OCI-LY7 (cell line): ENCODE data around the gene CD200. TPM values are rescaled to one million over a fixed set of nuclear protein-coding genes. Genes with fewer than 3 reads are reported as not detected.

Experiments
- BruUV-seq: library from RNA; stranded (reverse); fragments of 400-500 nt; replicated peaks from 2 replicates; lab custom pipeline; 2021; lab: Mats Ljungman, UMichigan
- CTCF ChIA-PET: fragments of 300-600 bp; sonication (Branson Sonifier 250); formaldehyde crosslinking; loops from one replicate; lab custom pipeline; 2022; ENCODE audit warnings: antibody characterized with exemption; ENCODE audit not compliant: unreplicated experiment; lab: Charles Lee
- POLR2A ChIA-PET: fragments of 300-600 bp; sonication (Branson Sonifier 250); formaldehyde crosslinking; loops from one replicate; lab custom pipeline; 2022; ENCODE audit warnings: antibody characterized with exemption; lab: Charles Lee
- DNase-seq: peaks from one replicate; pipeline ENCODE4 v3.0.0-alpha.2; 2015; ENCODE audit warnings: low spot score
- H2AFZ ChIP-seq: fragments of 200-600 bp; sonication (generic), shearing (Covaris generic); 2 replicates; pipeline ENCODE4 v1.6.1; 2014; ENCODE audit warnings: mild to moderate bottlenecking, antibody characterized with exemption, low read length, moderate library complexity
- H3K27ac ChIP-seq: fragments of 200-600 bp; sonication (generic); 2 replicates; pipeline ENCODE4 v1.5.1; 2014; ENCODE audit warnings: mixed run types, low read depth, mild to moderate bottlenecking, moderate library complexity, low read length, inconsistent platforms; ENCODE audit not compliant: poor library complexity, severe bottlenecking
- H3K36me3 ChIP-seq: fragments of 200-600 bp; sonication (generic); 2 replicates; pipeline ENCODE4 v1.6.1; 2014; ENCODE audit warnings: mild to moderate bottlenecking, antibody characterized with exemption, low read length, moderate library complexity, mixed read lengths; ENCODE audit not compliant: insufficient read depth
- H3K4me1 ChIP-seq: fragments of 200-600 bp; sonication (generic); 2 replicates; pipeline ENCODE4 v1.5.1; 2014; ENCODE audit warnings: mild to moderate bottlenecking, low read length; ENCODE audit not compliant: insufficient read depth, poor library complexity, severe bottlenecking
- H3K4me2 ChIP-seq: fragments of 200-600 bp; sonication (generic); 2 replicates; pipeline ENCODE4 v1.6.1; 2014; ENCODE audit warnings: mild to moderate bottlenecking, low read length
- H3K4me3 ChIP-seq: fragments of 200-600 bp; sonication (generic); 2 replicates; pipeline ENCODE4 v1.5.1; 2014; ENCODE audit warnings: mild to moderate bottlenecking, low read depth, low read length; ENCODE audit not compliant: poor library complexity, severe bottlenecking
- H3K79me2 ChIP-seq: fragments of 200-600 bp; sonication (generic); 2 replicates; pipeline ENCODE4 v1.6.1; 2016; ENCODE audit warnings: low read depth, mild to moderate bottlenecking, low read length, moderate library complexity, mixed read lengths; ENCODE audit not compliant: insufficient read depth
- H3K9me2 ChIP-seq: fragments of 200-600 bp; sonication (generic); 2 replicates; pipeline ENCODE4 v1.6.1; 2016; ENCODE audit warnings: mild to moderate bottlenecking, low read length, mixed read lengths; ENCODE audit not compliant: insufficient read depth
- H3K9me3 ChIP-seq: fragments of 200-600 bp; sonication (generic); 2 replicates; pipeline ENCODE4 v1.6.1; 2014; ENCODE audit warnings: mild to moderate bottlenecking, mixed run types, low read length, mixed read lengths
- H4K20me1 ChIP-seq: fragments of 200-600 bp; sonication (generic); 2 replicates; pipeline ENCODE4 v1.6.1; 2014; ENCODE audit warnings: mild to moderate bottlenecking, antibody characterized with exemption, low read length, moderate library complexity, mixed read lengths; ENCODE audit not compliant: insufficient read depth
- EZH2phosphoT487 ChIP-seq: fragments of 200-600 bp; sonication (generic); IDR thresholded peaks from 2 replicates; pipeline ENCODE4 v1.6.1; 2018; ENCODE audit warnings: low read depth, borderline replicate concordance, mild to moderate bottlenecking, mixed run types, antibody characterized with exemption, low read length, moderate library complexity, mixed read lengths
- intact Hi-C: fragments of 100-400 bp; cut with micrococcal nuclease; formaldehyde crosslinking; loops from one replicate; pipeline ENCODE4 v1.10.0; 2022; ENCODE audit not compliant: unreplicated experiment
- total RNA-seq, 2 experiments: library from RNA; depleted of rRNA in 1 of 2; stranded (reverse); fragments of >200 nt in 1 of 2; shearing (Covaris generic) in 1 of 2; gene quantifications; 2 replicates each; pipeline ENCODE4 v1.2.3, GENCODE V29; 2014 to 2022
- TF ChIP-seq, protein P1 (sequence below): fragments of 200-600 bp; sonication (generic); conservative IDR thresholded peaks from 2 replicates; pipeline ENCODE4 v1.5.1; 2014; ENCODE audit warnings: mild to moderate bottlenecking, antibody characterized with exemption, low read length, moderate library complexity, mixed read lengths

CD200 gene
- total RNA-seq, 2 experiments from 2014 or later: not detected

DNA sequence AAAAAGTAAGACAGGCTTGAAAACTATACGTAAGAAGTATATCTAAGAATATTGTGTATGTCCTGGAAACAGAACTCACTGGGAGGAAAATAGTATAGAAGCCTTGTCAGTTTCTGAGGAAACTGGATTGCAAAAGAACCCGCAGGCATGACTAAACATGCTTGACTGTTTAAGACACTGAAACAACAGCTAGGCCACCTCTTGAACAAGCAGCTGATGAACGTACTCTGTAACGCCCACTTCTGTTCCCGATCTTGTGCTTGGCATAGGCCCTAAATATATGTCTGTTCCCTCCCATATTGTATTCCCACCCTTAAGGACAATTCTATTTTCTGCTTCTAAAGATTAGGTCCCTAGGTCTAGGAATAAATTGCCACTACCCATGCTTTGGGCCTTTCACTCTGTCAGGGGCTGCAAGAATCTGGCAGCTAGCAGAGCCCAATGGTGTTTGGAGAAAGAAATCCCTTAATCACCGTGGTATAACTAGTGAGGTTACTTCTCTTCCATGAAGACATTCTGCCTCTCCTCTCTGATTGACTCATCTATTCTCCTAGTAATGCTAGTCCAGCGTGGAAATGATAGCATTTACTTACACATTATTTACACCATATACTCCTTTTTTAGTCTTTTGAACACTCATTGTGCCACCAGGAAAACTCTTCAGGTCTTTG is 46.2 kb downstream of the CD200 start:
- intact Hi-C loops: no loop called here
- CTCF ChIA-PET: no interaction called here
- no TSS peak for BruUV-seq

DNA sequence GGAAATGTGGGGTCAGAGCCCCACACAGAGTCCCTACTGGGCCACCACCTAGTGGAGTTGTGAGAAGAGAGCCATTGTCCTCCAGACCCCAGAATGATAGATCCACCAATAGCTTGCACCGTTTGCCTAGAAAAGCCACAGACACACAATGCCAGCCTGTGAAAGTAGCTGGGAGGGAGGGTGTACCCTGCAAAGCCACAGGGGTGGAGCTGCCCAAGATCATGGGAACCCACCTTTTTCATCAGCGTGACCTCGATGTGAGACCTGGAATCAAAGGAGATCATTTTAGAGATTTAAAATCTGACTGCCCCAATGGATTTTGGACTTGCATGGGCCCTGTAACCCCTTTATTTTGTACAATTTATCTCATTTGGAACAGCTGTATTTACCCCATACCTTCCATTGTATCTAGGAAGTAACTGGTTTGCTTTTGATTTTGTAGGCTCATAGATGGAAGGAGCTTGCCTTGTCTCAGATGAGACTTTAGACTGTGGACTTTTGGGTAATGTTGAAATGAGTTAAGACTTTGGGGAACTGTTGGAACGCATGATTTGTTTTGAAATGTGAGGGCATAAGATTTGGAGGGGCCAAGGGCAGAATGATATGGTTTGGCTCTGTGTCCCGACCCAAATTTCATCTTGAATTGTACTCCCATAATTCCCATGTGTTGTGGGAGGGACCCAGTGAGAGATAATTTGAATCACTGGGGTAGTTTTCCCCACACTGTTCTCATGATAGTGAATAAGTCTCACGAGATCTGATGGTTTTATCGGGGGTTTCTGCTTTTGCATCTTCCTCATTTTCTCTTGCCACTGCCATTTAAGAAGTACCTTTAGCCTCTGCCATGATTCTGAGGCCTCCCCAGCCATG is 49.0 kb downstream of the CD200 start:
- TF ChIP-seq, protein P1, sequence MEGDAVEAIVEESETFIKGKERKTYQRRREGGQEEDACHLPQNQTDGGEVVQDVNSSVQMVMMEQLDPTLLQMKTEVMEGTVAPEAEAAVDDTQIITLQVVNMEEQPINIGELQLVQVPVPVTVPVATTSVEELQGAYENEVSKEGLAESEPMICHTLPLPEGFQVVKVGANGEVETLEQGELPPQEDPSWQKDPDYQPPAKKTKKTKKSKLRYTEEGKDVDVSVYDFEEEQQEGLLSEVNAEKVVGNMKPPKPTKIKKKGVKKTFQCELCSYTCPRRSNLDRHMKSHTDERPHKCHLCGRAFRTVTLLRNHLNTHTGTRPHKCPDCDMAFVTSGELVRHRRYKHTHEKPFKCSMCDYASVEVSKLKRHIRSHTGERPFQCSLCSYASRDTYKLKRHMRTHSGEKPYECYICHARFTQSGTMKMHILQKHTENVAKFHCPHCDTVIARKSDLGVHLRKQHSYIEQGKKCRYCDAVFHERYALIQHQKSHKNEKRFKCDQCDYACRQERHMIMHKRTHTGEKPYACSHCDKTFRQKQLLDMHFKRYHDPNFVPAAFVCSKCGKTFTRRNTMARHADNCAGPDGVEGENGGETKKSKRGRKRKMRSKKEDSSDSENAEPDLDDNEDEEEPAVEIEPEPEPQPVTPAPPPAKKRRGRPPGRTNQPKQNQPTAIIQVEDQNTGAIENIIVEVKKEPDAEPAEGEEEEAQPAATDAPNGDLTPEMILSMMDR: no peak
- TF ChIP-seq EZH2phosphoT487: no peak
- Histone ChIP-seq H3K4me1 (no peaks in the 10 kb centered on the region), H3K9me2 (no peaks in the 10 kb centered on the region), H3K79me2 (no peaks in the 10 kb centered on the region), H3K4me3 (no peak overlapping the region), H3K9me3 (peaks cover 6% of the 10 kb centered on the region; the same call in 1 of the 2 replicates), H2AFZ (no peak overlapping the region), H3K36me3 (no peaks in the 10 kb centered on the region), H3K27ac (no peak overlapping the region), H3K4me2 (no peak overlapping the region), H4K20me1 (no peaks in the 10 kb centered on the region)
- DNase-seq: no peak
- intact Hi-C loops: no loop called here
- CTCF ChIA-PET: no interaction called here
- BruUV-seq: no TSS peak
- POLR2A ChIA-PET: interaction anchor here (0.6 kb wide), 1 partner anchor 18 kb away, joined by 4 read pairs; no protein-coding TSS in a partner anchor

More for the DNA sequence above, 46.2 kb downstream of the CD200 start:
- Histone ChIP-seq H4K20me1 (no peaks in the 10 kb centered on the region), H2AFZ (no peak overlapping the region), H3K36me3 (no peaks in the 10 kb centered on the region), H3K79me2 (no peaks in the 10 kb centered on the region), H3K4me2 (no peak overlapping the region), H3K27ac (no peak overlapping the region), H3K4me3 (no peak overlapping the region), H3K4me1 (peaks cover under 1% of the 10 kb centered on the region), H3K9me2 (no peaks in the 10 kb centered on the region), H3K9me3 (no peaks in the 10 kb centered on the region)
- DNase-seq: no peak
- no peak for TF ChIP-seq EZH2phosphoT487
- TF ChIP-seq, protein P1: no peak
- POLR2A ChIA-PET: no interaction called here
